HFF-Myc (cell line): ENCODE results near the gene CHRNA9.
A peak's percentile ranks its signal among the peaks of the same experiment; 100 is the strongest.

Source experiments
- DNase-seq: peaks from one replicate; pipeline ENCODE4 v3.0.0-alpha.2; 2011; ENCODE audit warnings: low read depth; ENCODE audit errors: extremely low read depth
- H3K4me3 ChIP-seq: replicated peaks from 2 replicates; pipeline ENCODE4 v1.5.1; 2011; ENCODE audit warnings: low read depth, mild to moderate bottlenecking, control low read depth, low read length
- TF ChIP-seq, protein P1 (sequence below): IDR thresholded peaks from 2 replicates; pipeline ENCODE4 v1.5.1; 2012; ENCODE audit warnings: mild to moderate bottlenecking, low read depth, low read length, control low read depth; ENCODE audit errors: missing control alignments

Gene CHRNA9

DNA sequence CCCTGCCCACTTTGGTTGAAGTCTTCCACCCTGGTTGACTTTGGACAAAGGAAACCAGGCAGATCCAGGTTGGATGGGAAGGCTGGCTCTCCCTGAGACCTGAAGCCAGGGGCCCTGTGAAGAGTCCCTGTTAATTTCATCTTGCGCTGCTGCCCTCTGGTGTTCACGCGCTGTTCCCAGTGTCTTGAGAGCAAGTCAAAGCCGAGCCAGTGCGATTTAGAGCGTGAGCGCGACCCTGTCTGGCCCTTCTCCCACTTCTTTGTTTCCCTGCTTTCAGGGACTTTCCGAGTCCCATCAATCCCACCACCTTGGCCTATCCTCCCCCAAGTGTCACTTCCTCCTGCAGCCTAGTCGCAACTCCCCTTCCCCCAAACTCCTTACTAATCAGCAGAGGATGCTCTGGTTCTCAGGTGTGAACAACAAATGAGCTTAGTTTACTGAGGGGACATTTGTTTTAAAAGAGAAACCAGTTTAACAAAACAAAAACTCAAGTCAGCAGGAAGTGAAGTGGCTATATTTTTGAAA lies 25.8 kb upstream of the CHRNA9 start:
- DNase-seq: peak; percentile 53
- H3K4me3 ChIP-seq: no peak overlapping the region
- TF ChIP-seq, protein P1, sequence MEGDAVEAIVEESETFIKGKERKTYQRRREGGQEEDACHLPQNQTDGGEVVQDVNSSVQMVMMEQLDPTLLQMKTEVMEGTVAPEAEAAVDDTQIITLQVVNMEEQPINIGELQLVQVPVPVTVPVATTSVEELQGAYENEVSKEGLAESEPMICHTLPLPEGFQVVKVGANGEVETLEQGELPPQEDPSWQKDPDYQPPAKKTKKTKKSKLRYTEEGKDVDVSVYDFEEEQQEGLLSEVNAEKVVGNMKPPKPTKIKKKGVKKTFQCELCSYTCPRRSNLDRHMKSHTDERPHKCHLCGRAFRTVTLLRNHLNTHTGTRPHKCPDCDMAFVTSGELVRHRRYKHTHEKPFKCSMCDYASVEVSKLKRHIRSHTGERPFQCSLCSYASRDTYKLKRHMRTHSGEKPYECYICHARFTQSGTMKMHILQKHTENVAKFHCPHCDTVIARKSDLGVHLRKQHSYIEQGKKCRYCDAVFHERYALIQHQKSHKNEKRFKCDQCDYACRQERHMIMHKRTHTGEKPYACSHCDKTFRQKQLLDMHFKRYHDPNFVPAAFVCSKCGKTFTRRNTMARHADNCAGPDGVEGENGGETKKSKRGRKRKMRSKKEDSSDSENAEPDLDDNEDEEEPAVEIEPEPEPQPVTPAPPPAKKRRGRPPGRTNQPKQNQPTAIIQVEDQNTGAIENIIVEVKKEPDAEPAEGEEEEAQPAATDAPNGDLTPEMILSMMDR: peak; percentile 90

DNA sequence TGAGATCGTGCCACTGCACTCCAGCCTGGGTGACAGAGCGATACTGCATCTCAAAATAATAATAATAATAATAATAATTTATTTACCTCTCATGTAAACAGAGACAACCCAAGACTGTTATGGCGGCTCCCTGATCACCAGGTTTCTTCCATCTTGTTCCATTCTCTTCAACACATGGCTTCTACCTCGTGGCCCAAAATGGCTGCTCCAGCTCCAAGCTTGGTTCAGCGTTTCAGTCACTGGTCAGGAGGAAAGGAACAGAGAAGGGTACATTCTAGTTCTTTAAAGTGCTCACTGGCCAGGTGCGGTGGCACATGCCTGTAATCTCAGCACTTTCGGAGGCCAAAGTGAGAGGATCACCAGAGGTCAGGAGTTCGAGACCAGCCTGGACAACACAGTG lies 24.9 kb upstream of the CHRNA9 start:
- TF ChIP-seq, protein P1: no peak
- DNase-seq: no peak

DNA sequence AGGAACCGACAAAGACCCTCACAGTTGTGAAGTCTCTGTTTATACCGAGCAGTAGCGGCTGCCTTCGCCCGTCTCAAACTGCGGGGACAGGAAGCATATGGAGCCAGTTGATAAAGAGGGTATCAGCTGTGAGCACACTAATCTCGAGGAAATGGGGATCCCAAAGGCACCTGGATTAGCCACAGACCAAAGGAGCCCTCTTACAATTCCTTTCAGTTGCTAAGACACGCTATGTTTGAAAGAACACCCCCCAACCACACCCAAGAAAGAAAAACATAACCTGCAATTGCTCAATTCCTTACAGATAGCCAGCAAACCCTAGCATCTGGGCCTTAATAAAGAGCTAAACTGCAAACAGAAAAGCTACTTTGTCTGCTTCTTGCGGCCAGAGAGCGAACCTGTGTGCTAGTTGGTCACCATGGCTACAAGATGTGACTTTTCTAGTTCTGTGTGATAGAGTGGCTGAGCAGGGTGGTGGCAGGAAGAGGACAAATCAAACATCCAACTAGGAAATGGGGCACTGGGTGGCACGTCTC lies 23.3 kb upstream of the CHRNA9 start:
- no peak for DNase-seq
- H3K4me3 ChIP-seq: no peak overlapping the region
- TF ChIP-seq, protein P1: no peak

More for the DNA sequence above, 24.9 kb upstream of the CHRNA9 start:
- H3K4me3 ChIP-seq: no peak overlapping the region

DNA sequence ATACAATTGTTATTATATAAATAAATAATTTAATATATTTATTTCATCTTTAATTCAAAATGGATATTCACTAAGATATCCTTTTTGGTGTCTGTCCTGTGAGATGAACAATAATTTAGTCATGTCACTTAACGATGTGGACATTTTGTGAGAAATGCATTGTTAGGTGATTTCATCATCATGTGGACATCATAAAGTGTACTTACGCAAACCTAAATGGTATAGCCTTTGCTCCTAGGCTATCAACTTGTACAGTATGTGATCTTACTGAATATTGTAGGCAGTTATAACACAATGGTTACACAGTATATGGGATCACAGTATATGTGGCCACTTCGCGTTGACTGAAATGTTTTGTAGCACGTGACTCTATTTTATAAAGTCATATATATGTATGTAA lies 20.2 kb upstream of the CHRNA9 start:
- TF ChIP-seq, protein P1: no peak
- no peak for DNase-seq
- no peak overlapping the region for H3K4me3 ChIP-seq

DNA sequence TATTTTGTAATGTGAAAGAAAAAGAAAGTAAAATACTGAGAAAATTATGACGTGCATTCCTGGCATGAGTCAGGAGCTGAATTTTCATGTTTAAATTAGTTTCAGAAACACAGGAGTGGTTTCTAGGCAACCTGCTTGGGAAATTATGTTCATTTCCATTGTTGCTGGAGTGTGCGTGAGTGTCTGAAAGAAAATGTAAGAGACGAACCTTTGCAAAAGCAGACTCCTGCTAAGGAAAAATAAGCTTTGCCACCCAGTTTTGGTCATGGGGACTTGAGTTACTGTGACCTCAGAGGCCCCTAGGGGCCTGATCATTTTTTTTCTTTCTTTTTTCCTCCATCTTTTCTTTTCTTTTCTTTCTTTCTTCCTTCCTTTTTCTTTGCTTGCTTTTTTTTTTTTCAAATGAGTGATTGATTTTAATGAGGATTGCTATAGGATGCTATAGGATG lies 18.8 kb upstream of the CHRNA9 start:
- TF ChIP-seq, protein P1: no peak
- peak overlapping the region; percentile 11 for H3K4me3 ChIP-seq
- peak; percentile 65 for DNase-seq

DNA sequence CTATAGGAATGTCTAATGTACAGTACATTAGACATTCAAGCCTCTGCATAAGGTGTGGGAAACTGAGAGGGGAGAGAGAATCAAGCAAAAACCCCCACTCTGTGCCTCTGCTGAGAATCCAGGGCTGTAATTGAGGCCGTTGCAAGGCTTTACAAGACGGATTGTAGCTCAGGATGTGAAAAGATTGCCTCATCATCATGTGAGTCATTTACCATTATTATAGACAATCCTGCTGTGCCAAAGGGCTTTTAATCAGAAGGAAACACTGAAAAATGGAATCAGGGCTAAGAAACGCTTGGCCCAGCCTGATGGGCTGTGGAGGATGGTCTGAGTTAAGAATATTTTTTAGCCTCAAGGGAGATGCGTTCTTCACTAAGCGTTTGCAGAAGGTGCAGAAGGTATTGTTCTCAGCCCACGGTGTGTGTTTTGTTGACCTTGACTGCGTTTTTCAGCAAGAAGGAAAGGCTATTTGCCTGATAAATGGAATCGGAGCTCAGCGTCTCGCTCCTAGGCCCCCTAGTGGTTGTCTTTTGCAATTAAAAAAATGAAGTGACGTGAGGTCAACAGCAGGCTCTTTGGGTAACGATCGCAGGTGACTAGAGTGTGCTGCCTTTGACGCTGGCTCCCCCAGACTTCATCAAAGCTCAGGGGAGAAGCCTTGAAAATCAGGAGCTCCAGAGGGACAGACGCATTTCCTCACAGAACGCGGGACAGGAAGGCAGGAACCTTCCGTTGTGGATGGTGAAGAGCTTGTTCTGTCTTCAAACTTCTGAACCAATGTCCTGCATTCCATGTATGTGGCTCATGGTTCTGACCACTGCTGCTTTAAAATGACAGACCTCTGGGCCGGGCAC lies 18.1 kb upstream of the CHRNA9 start:
- DNase-seq: peak; percentile 64
- H3K4me3 ChIP-seq: peak overlapping the region; percentile 11
- TF ChIP-seq, protein P1: peak; percentile 75
